Right ventricle myocardium superior (tissue), 1 donor: ENCODE results near the gene GPC5. TPM values are rescaled to one million over a fixed set of nuclear protein-coding genes. Genes with fewer than 3 reads are reported as not detected.
"Not testable (repeated sequence)": the region's sequence is repeated elsewhere in the genome, so short reads cannot be mapped to it uniquely, and the experiment has no call there.

Experiments used
- ATAC-seq: fragments of 200-7000 bp; cut with Tn5 transposase; one replicate; pipeline ENCODE4 v1.9.1; 2020; ENCODE audit warnings: mild to moderate bottlenecking; ENCODE audit not compliant: poor library complexity
- DNase-seq: peaks from one replicate; pipeline ENCODE4 v3.0.0-alpha.2; 2020
- intact Hi-C: fragments of 100-400 bp; cut with DNase I; formaldehyde crosslinking; loops from one replicate; pipeline ENCODE4 v1.11.2; 2022
- total RNA-seq: library from RNA; stranded (reverse); fragmentation: NEBNext Ultra II Directional; extraction: Animal tissue kit (Norgen Biotek cat#: 25700); gene quantifications from one replicate; pipeline ENCODE4 v1.2.1, GENCODE V29; 2021
- donor health status: DM: no; HTN: yes; CAD: no; lungs with severe emphysema.

The GPC5 gene
- total RNA-seq, 1 donor from 2014 or later: 1.4 TPM

DNA sequence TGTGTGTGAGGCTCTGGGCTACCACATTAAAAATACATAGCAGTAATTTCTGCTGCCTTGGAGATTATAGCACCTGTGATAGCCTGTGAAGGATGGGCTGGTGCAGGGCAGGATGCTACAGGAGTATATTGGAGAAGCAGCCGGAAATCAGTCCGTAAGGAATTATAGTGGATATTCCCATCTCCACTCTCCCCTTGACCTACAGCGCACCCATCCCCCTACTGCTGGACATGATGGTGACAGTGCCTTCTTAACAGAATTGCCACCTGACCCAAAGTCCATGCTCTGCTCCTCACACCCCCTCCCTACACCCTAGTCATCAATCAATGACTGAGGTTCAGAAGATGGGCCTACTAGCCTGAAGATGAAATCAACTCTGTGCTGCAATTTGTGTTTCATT is 376.0 kb downstream of the GPC5 start:
- intact Hi-C loops: loop anchor here (10.0 kb wide), 1 partner anchor 390 kb away; no protein-coding TSS in a partner anchor
- DNase-seq (no peak), ATAC-seq (no peak)

GRCh38 chr13:91776611-91777193 is 378.3 kb downstream of the GPC5 start:
- no peak for ATAC-seq
- no peak for DNase-seq
- intact Hi-C loops: loop anchor here (10.0 kb wide), 1 partner anchor 392 kb away; no protein-coding TSS in a partner anchor

GRCh38 chr13:91778123-91778522 is 379.7 kb downstream of the GPC5 start:
- DNase-seq (no peak), ATAC-seq (no peak)
- intact Hi-C loops: loop anchor here (10.0 kb wide), 1 partner anchor 393 kb away; no protein-coding TSS in a partner anchor

DNA sequence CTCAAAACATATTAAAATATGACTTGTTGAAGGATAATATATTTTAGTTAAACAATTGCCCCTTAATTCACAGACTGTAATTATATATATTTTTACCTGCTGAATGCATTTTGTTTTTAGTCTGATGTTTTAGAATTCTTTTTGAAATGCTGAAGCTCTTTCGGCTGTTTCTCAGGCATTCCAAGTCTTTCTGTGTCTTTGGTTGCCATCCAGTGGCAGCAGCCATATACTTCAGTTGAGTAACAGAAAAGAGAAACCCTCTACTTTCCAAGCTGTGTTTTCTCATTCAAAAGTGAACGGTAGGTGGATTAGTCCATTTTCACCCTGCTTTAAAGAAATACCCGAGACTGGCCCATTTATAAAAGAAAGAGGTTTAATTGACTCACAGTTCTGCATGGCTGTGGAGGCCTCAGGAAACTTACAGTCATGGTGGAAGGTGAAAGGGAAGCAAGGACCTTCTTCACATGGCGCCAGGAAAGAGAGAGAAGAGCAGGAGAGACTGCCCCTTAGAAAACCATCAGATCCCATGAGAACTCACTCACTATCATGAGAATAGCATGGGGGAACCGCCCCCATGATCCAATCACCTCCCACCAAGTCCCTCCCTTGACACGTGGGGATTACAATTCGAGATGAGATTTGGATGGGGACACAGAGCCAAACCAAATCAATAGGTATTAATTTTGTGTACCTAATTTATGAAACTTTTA is 383.7 kb downstream of the GPC5 start:
- intact Hi-C loops, DNase-seq: not testable (repeated sequence)

GRCh38 chr13:91785431-91786119 is 387.2 kb downstream of the GPC5 start:
- ATAC-seq: no peak
- intact Hi-C loops: no loop called here
- DNase-seq: no peak

More for the DNA sequence above, 383.7 kb downstream of the GPC5 start:
- not testable (repeated sequence) for ATAC-seq

- no peak for DNase-seq
- intact Hi-C loops: no loop called here
- no peak for ATAC-seq
Measured at GRCh38 chr13:91792054-91792453, 393.6 kb downstream of the GPC5 start.

GRCh38 chr13:91797567-91797966 is 399.1 kb downstream of the GPC5 start:
- intact Hi-C loops: no loop called here
- no peak for ATAC-seq
- DNase-seq: no peak

DNA sequence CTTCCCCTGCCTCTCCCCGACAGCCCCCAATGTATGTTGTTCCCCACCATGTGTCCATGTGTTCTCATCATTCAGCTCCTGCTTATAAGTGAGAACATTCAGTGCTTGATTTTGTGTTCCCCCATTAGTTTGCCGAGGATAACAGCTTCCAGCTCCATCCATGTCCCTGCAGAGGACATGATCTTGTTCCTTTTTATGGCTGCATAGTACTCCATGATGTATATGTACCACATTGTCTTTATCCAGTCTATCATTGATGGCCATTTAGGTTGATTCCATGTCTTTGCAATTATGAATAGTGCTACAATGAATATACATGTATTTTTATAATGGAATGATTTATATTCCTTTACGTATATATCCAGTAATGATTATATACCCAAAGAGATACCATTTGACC is 399.9 kb downstream of the GPC5 start:
- ATAC-seq, intact Hi-C loops, DNase-seq: not testable (repeated sequence)

GRCh38 chr13:91801772-91802171 is 403.4 kb downstream of the GPC5 start:
- intact Hi-C loops, DNase-seq, ATAC-seq: not testable (repeated sequence)

DNA sequence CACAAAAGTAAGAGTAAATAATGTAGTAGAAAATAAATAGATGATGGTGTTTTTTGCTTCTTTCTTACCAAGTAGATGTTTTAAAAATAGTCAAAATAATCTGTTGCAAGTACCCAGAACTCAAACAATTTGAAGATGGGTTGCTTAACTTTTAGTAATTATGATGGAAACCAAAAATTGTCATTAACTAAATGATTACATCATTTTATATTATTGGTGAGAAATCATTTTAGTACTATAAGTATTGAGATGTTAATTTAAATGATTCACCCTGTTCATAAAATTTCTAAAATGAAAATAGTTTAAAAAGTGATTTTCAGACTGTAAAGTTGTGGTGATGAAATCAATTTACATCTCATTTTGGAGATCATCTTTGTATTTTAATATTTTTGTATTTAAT is 404.5 kb downstream of the GPC5 start:
- no peak for DNase-seq
- intact Hi-C loops: no loop called here
- ATAC-seq: no peak

DNA sequence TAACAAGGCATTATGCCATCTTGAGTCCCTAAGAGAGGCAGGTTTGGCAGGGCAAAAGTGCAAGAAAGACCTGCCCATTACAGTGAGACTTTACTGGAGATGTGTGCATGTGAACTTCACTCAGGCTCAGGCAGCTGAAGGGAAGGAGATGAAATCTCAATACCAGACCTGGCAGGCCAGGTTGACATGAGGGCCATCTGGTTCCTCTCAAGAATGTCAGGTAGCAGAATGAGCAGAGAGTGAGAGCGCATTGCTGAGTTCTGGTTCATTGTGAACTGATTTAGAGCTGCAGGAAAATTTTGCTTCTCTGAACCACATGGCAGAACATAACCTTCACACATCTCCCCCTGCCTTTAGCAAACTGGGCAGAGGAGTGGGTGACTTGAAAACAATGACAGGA is 406.3 kb downstream of the GPC5 start:
- ATAC-seq (no peak), DNase-seq (no peak)
- intact Hi-C loops: no loop called here

DNA sequence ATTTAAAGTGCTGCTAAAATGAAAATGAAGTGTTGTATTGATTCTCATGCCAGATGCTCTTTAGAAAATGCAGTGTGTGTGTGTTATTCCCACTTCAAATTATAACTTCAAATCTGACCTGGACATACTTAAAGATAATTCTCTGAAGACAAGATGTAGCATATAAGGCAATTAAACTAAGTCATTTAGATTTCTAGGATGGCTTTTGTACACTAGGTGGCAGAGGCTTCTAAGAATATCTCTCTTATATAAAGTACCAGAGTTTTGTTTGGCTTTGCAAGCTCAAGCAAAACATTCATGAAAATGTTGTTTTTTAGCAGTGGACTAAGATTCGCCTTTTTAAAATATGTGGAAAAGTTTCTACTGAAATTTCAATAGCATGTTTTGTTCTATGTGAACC is 407.2 kb downstream of the GPC5 start:
- ATAC-seq: peak; percentile 65
- intact Hi-C loops: no loop called here

GRCh38 chr13:91809161-91809560 is 410.7 kb downstream of the GPC5 start:
- intact Hi-C loops: no loop called here
- ATAC-seq (no peak), DNase-seq (no peak)

More for the DNA sequence above, 407.2 kb downstream of the GPC5 start:
- DNase-seq: no peak

DNA sequence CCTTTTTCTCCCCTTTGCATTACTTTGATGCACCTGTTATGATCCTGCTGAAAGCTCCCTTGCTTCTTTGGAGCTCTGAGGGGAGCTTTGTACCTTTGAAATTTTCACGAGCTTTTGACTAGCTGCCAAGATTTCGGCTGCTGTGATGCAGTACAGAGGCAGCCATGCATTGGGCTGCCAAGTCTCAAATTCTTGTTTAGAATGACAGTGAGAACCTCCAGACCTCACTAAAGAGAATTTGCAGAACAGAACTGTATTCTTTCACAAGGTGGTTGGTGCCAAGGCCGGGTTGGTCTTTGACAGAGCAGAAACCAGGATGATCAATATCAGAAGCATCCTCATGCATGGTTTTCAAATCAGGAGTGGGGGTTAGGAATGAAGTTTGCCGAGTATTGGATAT is 414.8 kb downstream of the GPC5 start:
- peak; percentile 35 for DNase-seq
- intact Hi-C loops: no loop called here
- ATAC-seq: peak; percentile 90

GRCh38 chr13:91816263-91816807 is 417.9 kb downstream of the GPC5 start:
- no peak for DNase-seq
- no peak for ATAC-seq
- intact Hi-C loops: no loop called here

GRCh38 chr13:91817250-91817649 is 418.8 kb downstream of the GPC5 start:
- intact Hi-C loops: no loop called here
- DNase-seq (no peak), ATAC-seq (no peak)

GRCh38 chr13:91824416-91824815 is 426.0 kb downstream of the GPC5 start:
- ATAC-seq: no peak

DNA sequence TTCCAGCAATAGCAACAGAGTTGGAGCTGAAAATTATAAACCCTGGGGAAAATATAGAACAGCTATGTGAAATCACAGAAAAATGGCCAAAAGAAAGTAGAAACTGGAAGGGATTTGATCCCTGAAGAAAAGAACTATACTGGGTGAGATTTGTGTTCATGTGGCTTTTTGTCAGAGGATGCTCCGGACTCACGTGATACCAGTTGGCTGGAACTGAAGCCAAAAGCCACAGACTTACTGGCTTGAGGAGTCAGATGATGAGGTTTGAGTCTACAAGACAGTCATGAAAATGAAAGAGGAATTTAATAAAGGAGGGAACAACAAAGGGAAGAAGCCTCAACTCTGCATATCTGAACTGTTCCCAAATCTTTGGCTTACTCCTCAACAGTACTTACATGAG is 427.1 kb downstream of the GPC5 start:
- no peak for DNase-seq

More at GRCh38 chr13:91824416-91824815, 426.0 kb downstream of the GPC5 start:
- DNase-seq: no peak
- intact Hi-C loops: no loop called here

GRCh38 chr13:91836553-91836952 is 438.1 kb downstream of the GPC5 start:
- ATAC-seq: no peak

More for the DNA sequence above, 427.1 kb downstream of the GPC5 start:
- intact Hi-C loops: no loop called here
- no peak for ATAC-seq

More at GRCh38 chr13:91836553-91836952, 438.1 kb downstream of the GPC5 start:
- intact Hi-C loops: no loop called here
- DNase-seq: no peak
